T47D (cell line): ENCODE measurements around the gene CCL15.
"Not testable (repeated sequence)": the region's sequence is repeated elsewhere in the genome, so short reads cannot be mapped to it uniquely, and the experiment has no call there.

Source experiments
- DNase-seq, 2 experiments: peaks; one replicate each; pipeline versions ENCODE4 v3.0.0 to v3.0.0-alpha.2; 2011 to 2012; ENCODE audit warnings: low read depth in 1 of 2, low spot score in 1 of 2
- JUND ChIP-seq: IDR thresholded peaks from 2 replicates; pipeline ENCODE4 v1.6.1; 2012; ENCODE audit warnings: low read depth
- in situ Hi-C: cut with HindIII; loops from 2 replicates; pipeline ENCODE4 v1.10.0; 2016; ENCODE audit warnings: low sequenced_read_pairs, low pct_unique_long_range_greater_than_20kb

Gene CCL15

GRCh38 chr17:36001110-36001771, at the start of gene CCL15:
TSS of gene CCL15 (minus strand) at chr17:36001553. CDS start at chr17:36001492, 61 bp downstream.
- TF ChIP-seq JUND, result no peak
- no peak for DNase-seq
- in situ Hi-C loops, result no loop called here

DNA sequence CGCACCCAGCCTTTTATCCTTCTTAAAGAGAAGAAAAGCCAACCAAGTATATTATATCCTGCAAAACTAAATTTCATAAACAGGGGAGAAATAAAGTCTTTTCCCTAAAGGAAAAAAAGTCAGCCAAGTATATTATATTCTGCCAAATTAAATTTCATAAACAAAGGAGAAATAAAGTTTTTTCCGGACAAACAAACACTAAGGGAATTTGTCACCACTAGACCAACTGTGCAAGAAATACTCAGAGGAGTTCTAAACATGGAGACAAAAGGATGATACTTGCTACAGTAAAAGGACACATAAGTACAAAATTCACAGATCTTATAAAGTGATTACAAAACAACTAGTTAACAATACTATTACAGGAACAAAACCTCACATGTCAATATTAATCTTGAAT, 48.3 kb upstream of the CCL15 start:
- no peak for DNase-seq
- in situ Hi-C loops, result no loop called here
- TF ChIP-seq JUND, result no peak

DNA sequence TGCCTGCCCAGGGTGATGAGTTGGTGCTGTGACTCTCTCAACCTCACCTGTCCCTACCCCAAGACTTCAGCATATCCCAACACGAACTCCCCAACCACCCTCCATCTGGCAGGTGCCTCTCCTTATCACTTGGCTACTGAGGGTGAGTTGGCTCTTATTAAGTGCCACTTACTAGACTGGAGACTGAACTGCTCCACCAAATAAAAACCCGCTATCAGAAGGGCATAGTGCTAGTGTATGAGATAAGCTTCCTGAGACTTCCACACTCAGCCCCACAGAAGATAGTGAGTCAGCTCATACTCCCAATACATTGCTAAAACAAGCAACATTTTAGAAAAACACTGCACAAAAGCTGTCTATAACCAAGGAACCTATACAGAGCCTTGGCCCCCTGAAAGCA, 46.7 kb upstream of the CCL15 start:
- in situ Hi-C loops, result no loop called here
- no peak for TF ChIP-seq JUND

GRCh38 chr17:36036235-36036634, 34.9 kb upstream of the CCL15 start:
- in situ Hi-C loops, result no loop called here
- DNase-seq, result no peak
- TF ChIP-seq JUND, result no peak

More for the DNA sequence above, 46.7 kb upstream of the CCL15 start:
- no peak for DNase-seq

GRCh38 chr17:36034127-36034526, 32.8 kb upstream of the CCL15 start:
- no peak for DNase-seq
- no peak for TF ChIP-seq JUND
- in situ Hi-C loops, result no loop called here

- in situ Hi-C loops, result no loop called here
- no peak for DNase-seq
- no peak for TF ChIP-seq JUND
Observed at GRCh38 chr17:36030956-36031355, 29.6 kb upstream of the CCL15 start.

GRCh38 chr17:36027761-36028160, 26.4 kb upstream of the CCL15 start:
- no peak for DNase-seq
- in situ Hi-C loops, result no loop called here
- no peak for TF ChIP-seq JUND

- no peak for DNase-seq
- in situ Hi-C loops, result no loop called here
- TF ChIP-seq JUND, result no peak
Observed at GRCh38 chr17:36024106-36024869, 22.9 kb upstream of the CCL15 start.

DNA sequence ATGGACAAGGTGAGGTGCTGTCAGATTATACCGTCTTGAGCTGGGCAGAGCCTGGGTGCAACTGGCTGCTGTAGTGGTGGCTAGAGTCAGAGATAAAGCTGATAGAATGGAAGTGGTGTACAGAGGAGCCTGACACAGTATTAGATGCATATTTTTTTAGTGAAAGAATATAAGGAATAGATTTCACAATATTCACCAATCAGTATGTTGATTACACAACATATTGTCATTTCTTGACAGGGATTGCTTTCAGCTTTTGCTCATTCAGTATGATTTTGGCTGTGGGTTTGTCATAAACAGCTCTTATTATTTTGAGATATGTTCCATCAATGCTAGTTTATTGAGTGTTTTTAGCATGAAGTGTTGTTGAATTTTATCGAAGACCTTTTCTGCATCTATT, 18.1 kb upstream of the CCL15 start:
- in situ Hi-C loops, result no loop called here
- TF ChIP-seq JUND, result no peak
- no peak for DNase-seq

DNA sequence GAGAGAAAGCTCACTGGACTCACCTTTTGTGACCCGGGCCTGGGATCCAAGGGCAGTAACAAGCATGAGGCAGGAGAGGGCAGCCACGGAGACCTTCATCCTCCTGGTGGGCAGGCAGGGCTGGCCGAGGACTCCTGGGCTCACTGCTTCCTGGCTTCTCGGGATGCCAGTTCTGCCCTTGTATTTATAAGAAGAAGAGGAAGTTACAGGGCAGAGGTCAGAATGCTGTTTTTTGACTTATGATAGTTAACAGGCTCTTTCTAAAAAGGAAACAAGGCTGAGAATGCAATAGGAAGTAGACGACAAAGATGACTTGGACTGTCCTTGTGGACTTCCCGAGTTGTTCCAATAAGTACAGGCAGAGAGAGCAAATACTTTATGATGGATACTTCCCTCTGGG, 16.4 kb upstream of the CCL15 start, which contains the start of gene CCL23:
Gene CCL23, minus strand, starts transcription at position 174 of the 400 bp plus-strand sequence. Its CDS starts 75 bp downstream, at position 99.
- no peak for DNase-seq
- in situ Hi-C loops, result no loop called here
- no peak for TF ChIP-seq JUND

- DNase-seq, result no peak
- TF ChIP-seq JUND, result no peak
- in situ Hi-C loops, result no loop called here
Observed at GRCh38 chr17:36016555-36016954, 15.2 kb upstream of the CCL15 start.

DNA sequence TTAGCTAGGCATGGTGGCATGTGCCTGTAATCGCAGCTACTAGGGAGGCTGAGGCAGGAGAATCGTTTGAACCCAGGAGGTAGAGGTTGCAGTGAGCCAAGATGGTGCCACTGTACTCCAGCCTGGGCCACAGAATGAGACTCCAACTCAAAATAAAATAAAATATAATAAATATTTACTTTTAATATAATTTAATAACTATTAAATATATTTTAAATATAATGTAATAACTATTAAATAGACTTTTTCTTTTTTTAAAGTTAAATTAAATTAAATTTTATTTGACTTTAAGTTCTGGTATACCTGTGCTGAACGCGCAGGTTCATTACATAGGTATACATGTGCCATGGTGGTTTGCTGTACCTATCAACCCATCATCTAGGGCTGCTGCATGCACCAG, 14.5 kb upstream of the CCL15 start:
- in situ Hi-C loops, DNase-seq: not testable (repeated sequence)

GRCh38 chr17:36014946-36015345, 13.6 kb upstream of the CCL15 start:
- no peak for DNase-seq
- in situ Hi-C loops, result no loop called here
- no peak for TF ChIP-seq JUND
